H9 (cell line): Measurements from ENCODE around the gene PEX26. TPM values are rescaled to one million over a fixed set of nuclear protein-coding genes. Genes with fewer than 3 reads are reported as not detected.

Source experiments
- DNase-seq: peaks from one replicate; pipeline ENCODE4 v3.0.0-alpha.2; 2017
- H2AFZ ChIP-seq: one replicate; pipeline ENCODE4 v1.6.1; 2013; ENCODE audit warnings: mild to moderate bottlenecking, low read length, control low read depth, moderate library complexity
- H2AK5ac ChIP-seq: 2 replicates; pipeline ENCODE4 v1.6.1; 2013; ENCODE audit warnings: low read length, control low read depth, mixed read lengths; ENCODE audit not compliant: insufficient read length
- H2BK120ac ChIP-seq: one replicate; pipeline ENCODE4 v1.6.1; 2013; ENCODE audit warnings: low read depth, mild to moderate bottlenecking, low read length, control low read depth, inconsistent platforms; ENCODE audit not compliant: poor library complexity, severe bottlenecking
- H2BK12ac ChIP-seq: 2 replicates; pipeline ENCODE4 v1.6.1; 2013; ENCODE audit warnings: low read length, control low read depth, mixed read lengths, low read depth; ENCODE audit not compliant: insufficient read length
- H2BK15ac ChIP-seq: 2 replicates; pipeline ENCODE4 v1.6.1; 2013; ENCODE audit warnings: low read depth, low read length, control low read depth
- H2BK20ac ChIP-seq: one replicate; pipeline ENCODE4 v1.6.1; 2013; ENCODE audit warnings: low read depth, mild to moderate bottlenecking, low read length, control low read depth, inconsistent platforms; ENCODE audit not compliant: poor library complexity, severe bottlenecking
- H2BK5ac ChIP-seq: 2 replicates; pipeline ENCODE4 v1.6.1; 2013; ENCODE audit warnings: low read length, control low read depth, mixed read lengths; ENCODE audit not compliant: insufficient read length
- H3K14ac ChIP-seq: 2 replicates; pipeline ENCODE4 v1.6.1; 2013; ENCODE audit warnings: low read length, control low read depth; ENCODE audit not compliant: insufficient read depth
- H3K18ac ChIP-seq: 2 replicates; pipeline ENCODE4 v1.6.1; 2013; ENCODE audit warnings: low read depth, mild to moderate bottlenecking, mixed read lengths, low read length, control low read depth; ENCODE audit not compliant: insufficient read length
- H3K23ac ChIP-seq: 2 replicates; pipeline ENCODE4 v1.6.1; 2013; ENCODE audit warnings: low read length, control low read depth, mixed read lengths, low read depth; ENCODE audit not compliant: insufficient read length
- H3K23me2 ChIP-seq: 2 replicates; pipeline ENCODE4 v1.6.1; 2013; ENCODE audit warnings: low read depth, mild to moderate bottlenecking, mixed read lengths, low read length, control low read depth; ENCODE audit not compliant: insufficient read length, poor library complexity, severe bottlenecking
- H3K27ac ChIP-seq: 2 replicates; pipeline ENCODE4 v1.5.1; 2013; ENCODE audit warnings: low read length, control low read depth, mixed read lengths, low read depth; ENCODE audit not compliant: insufficient read length
- H3K27me3 ChIP-seq: 2 replicates; pipeline ENCODE4 v1.6.1; 2013; ENCODE audit warnings: low read length, control low read depth, inconsistent platforms; ENCODE audit not compliant: insufficient read depth
- H3K4ac ChIP-seq: 2 replicates; pipeline ENCODE4 v1.6.1; 2013; ENCODE audit warnings: low read depth, mild to moderate bottlenecking, control low read depth, inconsistent platforms, low read length, moderate library complexity
- H3K4me1 ChIP-seq: 2 replicates; pipeline ENCODE4 v1.6.1; 2013; ENCODE audit warnings: low read length, control low read depth, inconsistent platforms; ENCODE audit not compliant: insufficient read depth
- H3K4me2 ChIP-seq: 2 replicates; pipeline ENCODE4 v1.6.1; 2013; ENCODE audit warnings: low read length, control low read depth, mixed read lengths; ENCODE audit not compliant: insufficient read length, insufficient read depth
- H3K56ac ChIP-seq: 2 replicates; pipeline ENCODE4 v1.6.1; 2013; ENCODE audit warnings: low read depth, mild to moderate bottlenecking, mixed read lengths, low read length, control low read depth; ENCODE audit not compliant: insufficient read length
- H3K79me1 ChIP-seq: 2 replicates; pipeline ENCODE4 v1.6.1; 2013; ENCODE audit warnings: low read depth, mild to moderate bottlenecking, moderate library complexity, low read length, control low read depth, inconsistent platforms; ENCODE audit not compliant: insufficient read depth, poor library complexity, severe bottlenecking
- H3K79me2 ChIP-seq: 2 replicates; pipeline ENCODE4 v1.6.1; 2013; ENCODE audit warnings: low read length, control low read depth, inconsistent platforms; ENCODE audit not compliant: insufficient read depth
- H3K9ac ChIP-seq: 2 replicates; pipeline ENCODE4 v1.6.1; 2013; ENCODE audit warnings: low read length, control low read depth, mixed read lengths; ENCODE audit not compliant: insufficient read length; ENCODE audit errors: extremely low read depth
- H3K9me3 ChIP-seq: one replicate; pipeline ENCODE4 v1.6.1; 2013; ENCODE audit warnings: low read depth, low read length, inconsistent platforms; ENCODE audit not compliant: control insufficient read depth
- H3T11ph ChIP-seq: one replicate; pipeline ENCODE4 v1.6.1; 2013; ENCODE audit warnings: mild to moderate bottlenecking, low read length, control low read depth, inconsistent platforms
- H4K20me1 ChIP-seq: one replicate; pipeline ENCODE4 v1.6.1; 2013; ENCODE audit not compliant: control insufficient read depth, insufficient read length, insufficient read depth
- H4K5ac ChIP-seq: 2 replicates; pipeline ENCODE4 v1.6.1; 2013; ENCODE audit warnings: low read depth, mild to moderate bottlenecking, mixed read lengths, low read length, control low read depth; ENCODE audit not compliant: insufficient read length
- H4K8ac ChIP-seq: replicated peaks from 2 replicates; pipeline ENCODE4 v1.6.1; 2013; ENCODE audit warnings: low read length, control low read depth, mixed read lengths, low read depth; ENCODE audit not compliant: insufficient read length
- H4K91ac ChIP-seq: 2 replicates; pipeline ENCODE4 v1.6.1; 2013; ENCODE audit warnings: low read depth, mild to moderate bottlenecking, moderate library complexity, mixed read lengths, low read length, control low read depth; ENCODE audit not compliant: insufficient read length
- H3K27ac Mint-ChIP-seq, 3 experiments: 2 replicates in 2 of 3; 3 replicates in 1 of 3; pipeline ENCODE4 v1.8.0; 2020 to 2021; ENCODE audit warnings: mixed read lengths in 3 of 3, mild to moderate bottlenecking in 1 of 3, moderate library complexity in 1 of 3
- H3K27me3 Mint-ChIP-seq: 2 replicates; pipeline ENCODE4 v1.8.0; 2021; ENCODE audit warnings: low read depth, mild to moderate bottlenecking, moderate library complexity, mixed read lengths
- H3K36me3 Mint-ChIP-seq, 3 experiments: 2 replicates in 2 of 3; 3 replicates in 1 of 3; pipeline ENCODE4 v1.8.0; 2020 to 2021; ENCODE audit warnings: low read depth in 3 of 3, mixed read lengths in 3 of 3; ENCODE audit not compliant: insufficient read depth in 1 of 3
- H3K4me1 Mint-ChIP-seq, 2 experiments: 2 replicates each; pipeline ENCODE4 v1.8.0; 2020; ENCODE audit warnings: mixed read lengths in 2 of 2
- H3K4me3 Mint-ChIP-seq, 2 experiments: 2 replicates in 1 of 2; 3 replicates in 1 of 2; pipeline ENCODE4 v1.8.0; 2020 to 2021; ENCODE audit warnings: mild to moderate bottlenecking in 2 of 2, mixed read lengths in 2 of 2, moderate library complexity in 1 of 2
- H3K9me3 Mint-ChIP-seq, 2 experiments: 2 replicates in 1 of 2; 3 replicates in 1 of 2; pipeline ENCODE4 v1.8.0; 2020; ENCODE audit warnings: mild to moderate bottlenecking in 2 of 2, mixed read lengths in 2 of 2, moderate library complexity in 1 of 2
- CTCF ChIP-seq: fragments of 200-600 bp; sonication (generic); conservative IDR thresholded peaks from 3 replicates; pipeline ENCODE4 v1.8.0; 2021; ENCODE audit warnings: antibody characterized with exemption, mild to moderate bottlenecking
- WGBS: extraction: QIAGEN DNeasy Blood & Tissue Kit; methylation state at CpG from one replicate; pipeline ENCODE4 v1.1.7; 2013; ENCODE audit warnings: missing lambda C conversion rate, low lambda C conversion rate, mixed read lengths; ENCODE audit not compliant: insufficient read length; ENCODE audit errors: extremely low coverage; 5-methylcytosine and 5-hydroxymethylcytosine counted together
- total RNA-seq: library from RNA; stranded (reverse); gene quantifications from 2 replicates; pipeline ENCODE4 v1.2.1, GENCODE V29; 2021

The PEX26 gene
- total RNA-seq, 1 experiment from 2014 or later, result 35.4 TPM

DNA sequence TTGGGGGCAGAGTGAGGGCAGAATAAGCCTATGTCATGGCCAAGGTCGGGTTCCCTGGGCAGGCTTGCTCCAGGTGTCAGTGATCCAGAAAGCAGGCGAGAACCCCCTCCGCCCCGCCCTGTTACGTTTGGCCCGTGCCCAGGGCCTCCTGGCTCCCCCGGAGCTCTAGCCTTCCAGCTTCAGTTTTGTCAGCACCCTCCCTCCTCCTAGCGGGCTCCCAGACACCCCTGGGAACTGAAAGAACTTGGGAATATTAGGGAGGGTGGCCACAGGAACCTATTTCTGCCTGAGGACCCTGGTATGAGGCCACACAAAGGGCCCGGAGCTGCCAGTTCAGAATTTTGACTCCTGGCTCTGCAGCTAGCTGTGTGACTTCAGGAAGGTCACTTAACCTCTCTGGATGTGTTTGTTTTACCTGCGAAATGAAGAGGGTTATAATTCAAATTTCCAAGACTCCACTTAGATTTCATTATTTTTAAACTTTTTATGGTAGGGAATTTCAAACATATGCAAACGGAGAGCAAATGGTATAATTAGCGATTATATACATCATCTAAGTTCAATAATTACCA, 34.1 kb downstream of the PEX26 start:
- Histone ChIP-seq H2AFZ (no peak overlapping the region), H3K4ac (no peak overlapping the region), H3K4me2 (no peak overlapping the region), H3K9me3 (peaks cover 5% of the 10 kb centered on the region), H2BK20ac (no peak overlapping the region), H3K27me3 (peaks cover 10% of the 10 kb centered on the region), H4K20me1 (no peaks in the 10 kb centered on the region), H2BK5ac (no peak overlapping the region), H4K91ac (no peak overlapping the region), H4K5ac (no peak overlapping the region), H3K23ac (no peak overlapping the region), H3T11ph (no peak overlapping the region), H3K79me1 (no peaks in the 10 kb centered on the region), H3K18ac (no peak overlapping the region), H3K9ac (no peak overlapping the region), H3K14ac (no peak overlapping the region), H4K8ac (no peak overlapping the region), H2BK120ac (no peak overlapping the region), H3K56ac (no peak overlapping the region), H2BK15ac (no peak overlapping the region), H2AK5ac (no peak overlapping the region), H3K27ac (no peak overlapping the region), H3K79me2 (no peaks in the 10 kb centered on the region), H3K23me2 (peaks cover 10% of the 10 kb centered on the region), H2BK12ac (no peak overlapping the region), H3K4me1 (no peaks in the 10 kb centered on the region)
- no peak for TF ChIP-seq CTCF
- Mint-ChIP-seq H3K27me3 (peaks cover 69% of the 10 kb centered on the region), H3K9me3 (peaks cover 12 to 17% of the 10 kb centered on the region in 2 experiments), H3K4me1 (peaks cover 13 to 16% of the 10 kb centered on the region in 2 experiments), H3K4me3 (peak overlapping the region in 1 of 2 experiments; percentile 76; a peak in 1 of 5 replicates), H3K36me3 (peaks cover 0 to 8% (median 0%) of the 10 kb centered on the region in 3 experiments; a peak in 1 of 7 replicates), H3K27ac (no peak overlapping the region)
- DNase-seq, result no peak
- WGBS, result no CpG with 5 or more reads among the region's 12 CpGs
